H1 (cell line): ENCODE data around the gene DAP. TPM values are rescaled to one million over a fixed set of nuclear protein-coding genes. Genes with fewer than 3 reads are reported as not detected.

Experiments
- ASH2L ChIP-seq: fragments of 200-600, 300-600 bp; sonication (generic); IDR thresholded peaks from one replicate; pipeline ENCODE4 v1.7.1; 2017; ENCODE audit warnings: low read length
- CHD1 ChIP-seq: IDR thresholded peaks from 2 replicates; pipeline ENCODE4 v1.6.1; 2012; ENCODE audit warnings: low read depth, low read length, improper control_type of control experiment
- CHD2 ChIP-seq: IDR thresholded peaks from 2 replicates; pipeline ENCODE4 v1.6.1; 2012; ENCODE audit warnings: low read length, improper control_type of control experiment
- NANOG ChIP-seq: IDR thresholded peaks from 2 replicates; pipeline ENCODE4 v1.6.1; 2011; ENCODE audit warnings: low read length, low read depth, mild to moderate bottlenecking, inconsistent platforms; ENCODE audit not compliant: insufficient read depth, poor library complexity, severe bottlenecking
- PHF8 ChIP-seq: fragments of 200-600 bp; sonication (generic); conservative IDR thresholded peaks from 2 replicates; pipeline ENCODE4 v1.7.1; 2012; ENCODE audit warnings: low read depth, mild to moderate bottlenecking, inconsistent platforms, low read length, moderate library complexity
- POLR2AphosphoS5 ChIP-seq: IDR thresholded peaks from 2 replicates; pipeline ENCODE4 v1.6.1; 2011; ENCODE audit warnings: low read depth, low read length
- RNF2 ChIP-seq: fragments of 200-900, 300-1000 bp; sonication (generic); IDR thresholded peaks from 2 replicates; pipeline ENCODE4 v1.7.1; 2016; ENCODE audit warnings: borderline replicate concordance, low read depth, mild to moderate bottlenecking, antibody characterized with exemption, low read length; ENCODE audit not compliant: poor library complexity, severe bottlenecking; ENCODE audit errors: missing control alignments
- SP1 ChIP-seq: IDR thresholded peaks from 2 replicates; pipeline ENCODE4 v1.6.1; 2011; ENCODE audit warnings: low read depth, low read length
- SUZ12 ChIP-seq: fragments of 200-600 bp; sonication (generic); IDR thresholded peaks from 2 replicates; pipeline ENCODE4 v1.6.1; 2012; ENCODE audit warnings: mild to moderate bottlenecking, inconsistent platforms, low read length, moderate library complexity, mixed read lengths
- polyA plus RNA-seq, 7 experiments: library from polyadenylated mRNA; depleted of rRNA in 3 of 7; stranded (reverse) in 5 of 7; unstranded in 2 of 7; fragments of >200 nt in 5 of 7; fragments of 200-250 nt in 2 of 7; gene quantifications; 1 replicate in 5 of 7; 2 replicates in 1 of 7; 4 replicates in 1 of 7; pipeline versions ENCODE4 v1.2.1 to v1.2.3, GENCODE V29; 2011 to 2013; ENCODE audit warnings: missing spikeins in 2 of 7, mixed read lengths in 2 of 7
- total RNA-seq: library from RNA; stranded (reverse); fragmentation: NEBNext Ultra II Directional; extraction: Animal tissue kit (Norgen Biotek cat#: 25700); gene quantifications from 2 replicates; pipeline ENCODE4 v1.2.1, GENCODE V29; 2021
- TF ChIP-seq, protein P1 (sequence below): fragments of 300-600 bp; sonication (generic); IDR thresholded peaks from 2 replicates; pipeline ENCODE4 v1.7.1; 2012; ENCODE audit warnings: low read length, moderate library complexity, mild to moderate bottlenecking, inconsistent platforms; ENCODE audit not compliant: insufficient replicate concordance
- TF ChIP-seq, protein P2 (sequence below): IDR thresholded peaks from 2 replicates; pipeline ENCODE4 v1.6.1; 2011; ENCODE audit warnings: low read length, improper control_type of control experiment

Gene DAP
- total and polyA plus RNA-seq, 2 of the 8 experiments (the other 6 are each of a cell fraction or from before 2014, with no cell fraction given), result 26.2 to 44.4 TPM

DNA sequence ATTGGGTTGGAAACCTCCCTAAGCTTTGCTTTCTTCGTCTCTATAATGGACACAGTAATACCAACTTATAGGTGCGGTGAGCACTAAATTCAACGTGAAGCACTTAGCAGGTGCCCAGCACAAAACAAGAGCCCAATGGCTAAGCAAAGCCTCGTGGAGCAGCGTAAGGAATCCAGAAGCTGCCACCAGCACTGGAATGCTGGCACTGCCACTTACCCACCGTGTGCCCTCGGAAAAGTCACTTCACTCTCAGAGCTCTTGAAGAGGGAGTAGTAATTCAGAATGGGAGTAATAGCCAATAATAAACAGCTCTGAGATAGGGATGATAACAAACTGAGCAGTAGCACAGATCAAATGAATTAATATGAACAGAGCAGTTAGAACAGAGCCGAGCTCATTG lies 16.4 kb downstream of the DAP start (continued):
- TF ChIP-seq, protein P1, sequence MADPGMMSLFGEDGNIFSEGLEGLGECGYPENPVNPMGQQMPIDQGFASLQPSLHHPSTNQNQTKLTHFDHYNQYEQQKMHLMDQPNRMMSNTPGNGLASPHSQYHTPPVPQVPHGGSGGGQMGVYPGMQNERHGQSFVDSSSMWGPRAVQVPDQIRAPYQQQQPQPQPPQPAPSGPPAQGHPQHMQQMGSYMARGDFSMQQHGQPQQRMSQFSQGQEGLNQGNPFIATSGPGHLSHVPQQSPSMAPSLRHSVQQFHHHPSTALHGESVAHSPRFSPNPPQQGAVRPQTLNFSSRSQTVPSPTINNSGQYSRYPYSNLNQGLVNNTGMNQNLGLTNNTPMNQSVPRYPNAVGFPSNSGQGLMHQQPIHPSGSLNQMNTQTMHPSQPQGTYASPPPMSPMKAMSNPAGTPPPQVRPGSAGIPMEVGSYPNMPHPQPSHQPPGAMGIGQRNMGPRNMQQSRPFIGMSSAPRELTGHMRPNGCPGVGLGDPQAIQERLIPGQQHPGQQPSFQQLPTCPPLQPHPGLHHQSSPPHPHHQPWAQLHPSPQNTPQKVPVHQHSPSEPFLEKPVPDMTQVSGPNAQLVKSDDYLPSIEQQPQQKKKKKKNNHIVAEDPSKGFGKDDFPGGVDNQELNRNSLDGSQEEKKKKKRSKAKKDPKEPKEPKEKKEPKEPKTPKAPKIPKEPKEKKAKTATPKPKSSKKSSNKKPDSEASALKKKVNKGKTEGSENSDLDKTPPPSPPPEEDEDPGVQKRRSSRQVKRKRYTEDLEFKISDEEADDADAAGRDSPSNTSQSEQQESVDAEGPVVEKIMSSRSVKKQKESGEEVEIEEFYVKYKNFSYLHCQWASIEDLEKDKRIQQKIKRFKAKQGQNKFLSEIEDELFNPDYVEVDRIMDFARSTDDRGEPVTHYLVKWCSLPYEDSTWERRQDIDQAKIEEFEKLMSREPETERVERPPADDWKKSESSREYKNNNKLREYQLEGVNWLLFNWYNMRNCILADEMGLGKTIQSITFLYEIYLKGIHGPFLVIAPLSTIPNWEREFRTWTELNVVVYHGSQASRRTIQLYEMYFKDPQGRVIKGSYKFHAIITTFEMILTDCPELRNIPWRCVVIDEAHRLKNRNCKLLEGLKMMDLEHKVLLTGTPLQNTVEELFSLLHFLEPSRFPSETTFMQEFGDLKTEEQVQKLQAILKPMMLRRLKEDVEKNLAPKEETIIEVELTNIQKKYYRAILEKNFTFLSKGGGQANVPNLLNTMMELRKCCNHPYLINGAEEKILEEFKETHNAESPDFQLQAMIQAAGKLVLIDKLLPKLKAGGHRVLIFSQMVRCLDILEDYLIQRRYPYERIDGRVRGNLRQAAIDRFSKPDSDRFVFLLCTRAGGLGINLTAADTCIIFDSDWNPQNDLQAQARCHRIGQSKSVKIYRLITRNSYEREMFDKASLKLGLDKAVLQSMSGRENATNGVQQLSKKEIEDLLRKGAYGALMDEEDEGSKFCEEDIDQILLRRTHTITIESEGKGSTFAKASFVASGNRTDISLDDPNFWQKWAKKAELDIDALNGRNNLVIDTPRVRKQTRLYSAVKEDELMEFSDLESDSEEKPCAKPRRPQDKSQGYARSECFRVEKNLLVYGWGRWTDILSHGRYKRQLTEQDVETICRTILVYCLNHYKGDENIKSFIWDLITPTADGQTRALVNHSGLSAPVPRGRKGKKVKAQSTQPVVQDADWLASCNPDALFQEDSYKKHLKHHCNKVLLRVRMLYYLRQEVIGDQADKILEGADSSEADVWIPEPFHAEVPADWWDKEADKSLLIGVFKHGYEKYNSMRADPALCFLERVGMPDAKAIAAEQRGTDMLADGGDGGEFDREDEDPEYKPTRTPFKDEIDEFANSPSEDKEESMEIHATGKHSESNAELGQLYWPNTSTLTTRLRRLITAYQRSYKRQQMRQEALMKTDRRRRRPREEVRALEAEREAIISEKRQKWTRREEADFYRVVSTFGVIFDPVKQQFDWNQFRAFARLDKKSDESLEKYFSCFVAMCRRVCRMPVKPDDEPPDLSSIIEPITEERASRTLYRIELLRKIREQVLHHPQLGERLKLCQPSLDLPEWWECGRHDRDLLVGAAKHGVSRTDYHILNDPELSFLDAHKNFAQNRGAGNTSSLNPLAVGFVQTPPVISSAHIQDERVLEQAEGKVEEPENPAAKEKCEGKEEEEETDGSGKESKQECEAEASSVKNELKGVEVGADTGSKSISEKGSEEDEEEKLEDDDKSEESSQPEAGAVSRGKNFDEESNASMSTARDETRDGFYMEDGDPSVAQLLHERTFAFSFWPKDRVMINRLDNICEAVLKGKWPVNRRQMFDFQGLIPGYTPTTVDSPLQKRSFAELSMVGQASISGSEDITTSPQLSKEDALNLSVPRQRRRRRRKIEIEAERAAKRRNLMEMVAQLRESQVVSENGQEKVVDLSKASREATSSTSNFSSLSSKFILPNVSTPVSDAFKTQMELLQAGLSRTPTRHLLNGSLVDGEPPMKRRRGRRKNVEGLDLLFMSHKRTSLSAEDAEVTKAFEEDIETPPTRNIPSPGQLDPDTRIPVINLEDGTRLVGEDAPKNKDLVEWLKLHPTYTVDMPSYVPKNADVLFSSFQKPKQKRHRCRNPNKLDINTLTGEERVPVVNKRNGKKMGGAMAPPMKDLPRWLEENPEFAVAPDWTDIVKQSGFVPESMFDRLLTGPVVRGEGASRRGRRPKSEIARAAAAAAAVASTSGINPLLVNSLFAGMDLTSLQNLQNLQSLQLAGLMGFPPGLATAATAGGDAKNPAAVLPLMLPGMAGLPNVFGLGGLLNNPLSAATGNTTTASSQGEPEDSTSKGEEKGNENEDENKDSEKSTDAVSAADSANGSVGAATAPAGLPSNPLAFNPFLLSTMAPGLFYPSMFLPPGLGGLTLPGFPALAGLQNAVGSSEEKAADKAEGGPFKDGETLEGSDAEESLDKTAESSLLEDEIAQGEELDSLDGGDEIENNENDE, result no peak
- TF ChIP-seq CHD1 (no peak), SP1 (no peak), CHD2 (no peak), ASH2L (no peak), NANOG (no peak), SUZ12 (no peak), POLR2AphosphoS5 (no peak), RNF2 (no peak), PHF8 (no peak)
- TF ChIP-seq, protein P2, sequence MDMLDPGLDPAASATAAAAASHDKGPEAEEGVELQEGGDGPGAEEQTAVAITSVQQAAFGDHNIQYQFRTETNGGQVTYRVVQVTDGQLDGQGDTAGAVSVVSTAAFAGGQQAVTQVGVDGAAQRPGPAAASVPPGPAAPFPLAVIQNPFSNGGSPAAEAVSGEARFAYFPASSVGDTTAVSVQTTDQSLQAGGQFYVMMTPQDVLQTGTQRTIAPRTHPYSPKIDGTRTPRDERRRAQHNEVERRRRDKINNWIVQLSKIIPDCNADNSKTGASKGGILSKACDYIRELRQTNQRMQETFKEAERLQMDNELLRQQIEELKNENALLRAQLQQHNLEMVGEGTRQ, result no peak
